ENCODE measurements around the gene APBB1IP.
A peak's percentile ranks its signal among the peaks of the same experiment; 100 is the strongest.
"Not testable (repeated sequence)": the region's sequence is repeated elsewhere in the genome, so short reads cannot be mapped to it uniquely, and the experiment has no call there.

The APBB1IP gene

GRCh38 chr10:26474845-26475244 lies 36.7 kb downstream of the APBB1IP start:
- not testable (repeated sequence) for H3K4ac ChIP-seq (ENCODE audit: low read depth, low read length); H2AFZ ChIP-seq (ENCODE audit: insufficient read depth, low read length, poor library complexity); H3K9me3 ChIP-seq (ENCODE audit: insufficient read depth, low read depth, low read length); H3K14ac ChIP-seq (ENCODE audit: low read length); H2BK5ac ChIP-seq (ENCODE audit: low read depth, low read length, poor library complexity); H3K23ac ChIP-seq (ENCODE audit: low read length); H4K91ac ChIP-seq (ENCODE audit: low read depth, low read length); H3K9ac ChIP-seq (ENCODE audit: low read length); H2BK120ac ChIP-seq (ENCODE audit: insufficient read depth, low read length, poor library complexity); H3K27me3 ChIP-seq (ENCODE audit: insufficient read depth, low read length); H3K79me2 ChIP-seq (ENCODE audit: control insufficient read depth, insufficient read depth, low read length, poor library complexity); H3K36me3 ChIP-seq (ENCODE audit: control insufficient read depth in 1 of 2, insufficient read depth in 2 of 2, low read length in 2 of 2); H3K79me1 ChIP-seq (ENCODE audit: low read length); H3K4me1 ChIP-seq (ENCODE audit: control insufficient read depth in 1 of 2, insufficient read depth in 2 of 2, low read length in 2 of 2); H2AK5ac ChIP-seq (ENCODE audit: low read length); H3K27ac ChIP-seq (ENCODE audit: low read depth, low read length); DNase-seq; H2BK12ac ChIP-seq (ENCODE audit: low read length); H4K8ac ChIP-seq (ENCODE audit: low read depth, low read length); H3K4me3 ChIP-seq (ENCODE audit: low read depth, low read length); H3K4me2 ChIP-seq (ENCODE audit: low read length); H4K12ac ChIP-seq (ENCODE audit: low read depth, low read length); H3K18ac ChIP-seq (ENCODE audit: low read length)
- no CpG with 5 or more reads among the region's 8 CpGs for WGBS (ENCODE audit: extremely low coverage, insufficient coverage, insufficient read length)

DNA sequence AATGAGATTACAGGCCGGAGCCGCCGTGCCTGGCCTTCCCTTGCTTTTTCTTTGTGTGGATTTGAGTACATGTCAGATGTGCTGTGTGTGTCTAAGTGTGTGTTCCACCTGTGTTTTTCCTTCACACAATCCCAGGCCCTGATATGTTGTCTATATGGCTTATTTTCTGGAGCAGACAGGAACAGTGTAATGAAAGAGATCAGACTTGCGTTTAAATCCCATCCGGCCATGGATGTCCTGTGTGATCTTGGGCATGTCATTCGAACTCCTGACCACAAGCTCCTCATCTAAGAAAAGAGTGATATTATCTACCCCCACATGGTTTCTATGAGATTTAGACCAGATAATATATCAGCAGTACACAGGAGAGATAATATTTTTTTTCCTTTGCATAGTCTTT lies 37.2 kb downstream of the APBB1IP start:
- no peak overlapping the region for H3K9ac ChIP-seq (ENCODE audit: low read length)
- peaks cover 0 to 6% of the 10 kb centered on the region in 2 experiments for H3K4me1 ChIP-seq (ENCODE audit: control insufficient read depth in 1 of 2, insufficient read depth in 2 of 2, low read length in 2 of 2)
- H2AFZ ChIP-seq (ENCODE audit: insufficient read depth, low read length, poor library complexity): no peak overlapping the region
- no peak overlapping the region for H3K4me3 ChIP-seq (ENCODE audit: low read depth, low read length)
- H3K23ac ChIP-seq (ENCODE audit: low read length): no peak overlapping the region
- H4K12ac ChIP-seq (ENCODE audit: low read depth, low read length): no peak overlapping the region
- H3K27ac ChIP-seq (ENCODE audit: low read depth, low read length): no peak overlapping the region
- peaks cover 4% of the 10 kb centered on the region for H3K79me1 ChIP-seq (ENCODE audit: low read length)
- no peak overlapping the region for H3K4ac ChIP-seq (ENCODE audit: low read depth, low read length)
- H3K9me3 ChIP-seq (ENCODE audit: insufficient read depth, low read depth, low read length): no peaks in the 10 kb centered on the region
- no peak overlapping the region for H3K4me2 ChIP-seq (ENCODE audit: low read length)
- peak in 1 of 2 donors; percentile 23 for DNase-seq
- no peaks in the 10 kb centered on the region for H3K79me2 ChIP-seq (ENCODE audit: control insufficient read depth, insufficient read depth, low read length, poor library complexity)
- H2AK5ac ChIP-seq (ENCODE audit: low read length): no peak overlapping the region
- H3K27me3 ChIP-seq (ENCODE audit: insufficient read depth, low read length): no peaks in the 10 kb centered on the region
- no peak overlapping the region for H2BK120ac ChIP-seq (ENCODE audit: insufficient read depth, low read length, poor library complexity)
- no peak overlapping the region for H2BK5ac ChIP-seq (ENCODE audit: low read depth, low read length, poor library complexity)
- no CpG with 5 or more reads among the region's 6 CpGs for WGBS (ENCODE audit: extremely low coverage, insufficient coverage, insufficient read length)
- H4K91ac ChIP-seq (ENCODE audit: low read depth, low read length): no peak overlapping the region
- H3K18ac ChIP-seq (ENCODE audit: low read length): no peak overlapping the region
- no peak overlapping the region for H3K14ac ChIP-seq (ENCODE audit: low read length)
- peak overlapping the region; percentile 42 for H2BK12ac ChIP-seq (ENCODE audit: low read length)
- no peak overlapping the region for H4K8ac ChIP-seq (ENCODE audit: low read depth, low read length)
- H3K36me3 ChIP-seq (ENCODE audit: control insufficient read depth in 1 of 2, insufficient read depth in 2 of 2, low read length in 2 of 2): no peaks in the 10 kb centered on the region

- Histone ChIP-seq H3K27me3 (ENCODE audit: insufficient read depth, low read length) (no peaks in the 10 kb centered on the region), H3K4me2 (ENCODE audit: low read length) (no peak overlapping the region), H2AK5ac (ENCODE audit: low read length) (no peak overlapping the region), H4K12ac (ENCODE audit: low read depth, low read length) (no peak overlapping the region), H4K91ac (ENCODE audit: low read depth, low read length) (no peak overlapping the region), H2BK5ac (ENCODE audit: low read depth, low read length, poor library complexity) (no peak overlapping the region), H2AFZ (ENCODE audit: insufficient read depth, low read length, poor library complexity) (no peak overlapping the region), H3K4me1 (ENCODE audit: control insufficient read depth in 1 of 2, insufficient read depth in 2 of 2, low read length in 2 of 2) (peaks cover 0 to 6% of the 10 kb centered on the region in 2 experiments), H2BK120ac (ENCODE audit: insufficient read depth, low read length, poor library complexity) (no peak overlapping the region), H3K4ac (ENCODE audit: low read depth, low read length) (no peak overlapping the region), H3K36me3 (ENCODE audit: control insufficient read depth in 1 of 2, insufficient read depth in 2 of 2, low read length in 2 of 2) (no peaks in the 10 kb centered on the region), H4K8ac (ENCODE audit: low read depth, low read length) (no peak overlapping the region), H3K4me3 (ENCODE audit: low read depth, low read length) (no peak overlapping the region), H3K14ac (ENCODE audit: low read length) (no peak overlapping the region), H3K27ac (ENCODE audit: low read depth, low read length) (no peak overlapping the region), H3K9me3 (ENCODE audit: insufficient read depth, low read depth, low read length) (no peaks in the 10 kb centered on the region), H3K79me2 (ENCODE audit: control insufficient read depth, insufficient read depth, low read length, poor library complexity) (no peaks in the 10 kb centered on the region), H3K9ac (ENCODE audit: low read length) (no peak overlapping the region), H3K18ac (ENCODE audit: low read length) (no peak overlapping the region), H3K79me1 (ENCODE audit: low read length) (peaks cover 2% of the 10 kb centered on the region), H3K23ac (ENCODE audit: low read length) (no peak overlapping the region), H2BK12ac (ENCODE audit: low read length) (no peak overlapping the region)
- no peak for DNase-seq
- no CpG with 5 or more reads among the region's 4 CpGs for WGBS (ENCODE audit: extremely low coverage, insufficient coverage, insufficient read length)
Measured at GRCh38 chr10:26477501-26477900, 39.4 kb downstream of the APBB1IP start.

DNA sequence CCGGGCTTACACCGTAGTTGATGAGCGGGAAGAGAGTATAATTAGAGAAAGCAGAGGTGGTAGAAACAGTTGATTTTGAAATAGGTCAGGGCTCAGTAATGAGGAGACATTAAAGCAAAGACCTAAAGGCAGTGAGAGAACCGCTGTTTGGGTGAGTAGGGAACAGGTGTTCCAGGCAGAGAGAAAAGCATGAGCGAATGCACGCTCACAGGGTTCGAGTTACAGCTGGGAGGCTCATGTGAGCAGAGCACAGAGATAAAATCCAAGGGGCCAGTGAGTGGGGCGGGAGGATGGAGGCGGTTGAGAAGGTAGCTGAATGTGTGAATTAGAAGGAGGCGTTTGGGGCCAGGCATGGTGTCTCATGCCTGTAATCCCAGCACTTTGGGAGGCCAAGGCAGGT lies 39.9 kb downstream of the APBB1IP start:
- Histone ChIP-seq H2AK5ac (ENCODE audit: low read length) (no peak overlapping the region), H3K4ac (ENCODE audit: low read depth, low read length) (no peak overlapping the region), H3K18ac (ENCODE audit: low read length) (no peak overlapping the region), H2BK5ac (ENCODE audit: low read depth, low read length, poor library complexity) (no peak overlapping the region), H2BK12ac (ENCODE audit: low read length) (no peak overlapping the region), H3K4me3 (ENCODE audit: low read depth, low read length) (no peak overlapping the region), H3K27me3 (ENCODE audit: insufficient read depth, low read length) (no peaks in the 10 kb centered on the region), H3K79me2 (ENCODE audit: control insufficient read depth, insufficient read depth, low read length, poor library complexity) (no peaks in the 10 kb centered on the region), H3K79me1 (ENCODE audit: low read length) (peaks cover 2% of the 10 kb centered on the region), H3K36me3 (ENCODE audit: control insufficient read depth in 1 of 2, insufficient read depth in 2 of 2, low read length in 2 of 2) (no peaks in the 10 kb centered on the region), H4K8ac (ENCODE audit: low read depth, low read length) (no peak overlapping the region), H3K14ac (ENCODE audit: low read length) (no peak overlapping the region), H3K23ac (ENCODE audit: low read length) (no peak overlapping the region), H2BK120ac (ENCODE audit: insufficient read depth, low read length, poor library complexity) (no peak overlapping the region), H3K4me1 (ENCODE audit: control insufficient read depth in 1 of 2, insufficient read depth in 2 of 2, low read length in 2 of 2) (peaks cover 0 to 6% of the 10 kb centered on the region in 2 experiments), H4K12ac (ENCODE audit: low read depth, low read length) (no peak overlapping the region), H2AFZ (ENCODE audit: insufficient read depth, low read length, poor library complexity) (no peak overlapping the region), H4K91ac (ENCODE audit: low read depth, low read length) (no peak overlapping the region), H3K27ac (ENCODE audit: low read depth, low read length) (no peak overlapping the region), H3K9ac (ENCODE audit: low read length) (no peak overlapping the region), H3K4me2 (ENCODE audit: low read length) (no peak overlapping the region), H3K9me3 (ENCODE audit: insufficient read depth, low read depth, low read length) (no peaks in the 10 kb centered on the region)
- no peak for DNase-seq
- WGBS (ENCODE audit: extremely low coverage, insufficient coverage, insufficient read length): no CpG with 5 or more reads among the region's 10 CpGs
